Fibroblast of the aortic adventitia (primary cell): ENCODE results near the gene LGMN. TPM values are rescaled to one million over a fixed set of nuclear protein-coding genes. Genes with fewer than 3 reads are reported as not detected.
A peak's percentile ranks its signal among the peaks of the same experiment; 100 is the strongest.
"Not testable (repeated sequence)": the region's sequence is repeated elsewhere in the genome, so short reads cannot be mapped to it uniquely, and the experiment has no call there.

Experiments
- DNase-seq: peaks from one replicate; pipeline ENCODE4 v3.0.0-alpha.2; 2010; ENCODE audit warnings: low read depth
- H3K4me3 ChIP-seq: 2 replicates; pipeline ENCODE4 v1.5.1; 2011; ENCODE audit warnings: low read depth, mild to moderate bottlenecking, control low read depth, low read length, moderate library complexity
- total RNA-seq: library from RNA; depleted of rRNA; stranded (reverse); fragments of >200 nt; gene quantifications from 2 replicates; pipeline ENCODE4 v1.2.3, GENCODE V29; 2012; ENCODE audit warnings: low replicate concordance
- TF ChIP-seq, protein P1 (sequence below): IDR thresholded peaks from 2 replicates; pipeline ENCODE4 v1.5.1; 2011; ENCODE audit warnings: mild to moderate bottlenecking, low read length, control low read depth, inconsistent platforms; ENCODE audit not compliant: insufficient read depth

Gene LGMN
- total RNA-seq, 1 donor, result 28.6 TPM

GRCh38 chr14:92756446-92756845 lies 8.0 kb upstream of the LGMN start:
- TF ChIP-seq, protein P1, sequence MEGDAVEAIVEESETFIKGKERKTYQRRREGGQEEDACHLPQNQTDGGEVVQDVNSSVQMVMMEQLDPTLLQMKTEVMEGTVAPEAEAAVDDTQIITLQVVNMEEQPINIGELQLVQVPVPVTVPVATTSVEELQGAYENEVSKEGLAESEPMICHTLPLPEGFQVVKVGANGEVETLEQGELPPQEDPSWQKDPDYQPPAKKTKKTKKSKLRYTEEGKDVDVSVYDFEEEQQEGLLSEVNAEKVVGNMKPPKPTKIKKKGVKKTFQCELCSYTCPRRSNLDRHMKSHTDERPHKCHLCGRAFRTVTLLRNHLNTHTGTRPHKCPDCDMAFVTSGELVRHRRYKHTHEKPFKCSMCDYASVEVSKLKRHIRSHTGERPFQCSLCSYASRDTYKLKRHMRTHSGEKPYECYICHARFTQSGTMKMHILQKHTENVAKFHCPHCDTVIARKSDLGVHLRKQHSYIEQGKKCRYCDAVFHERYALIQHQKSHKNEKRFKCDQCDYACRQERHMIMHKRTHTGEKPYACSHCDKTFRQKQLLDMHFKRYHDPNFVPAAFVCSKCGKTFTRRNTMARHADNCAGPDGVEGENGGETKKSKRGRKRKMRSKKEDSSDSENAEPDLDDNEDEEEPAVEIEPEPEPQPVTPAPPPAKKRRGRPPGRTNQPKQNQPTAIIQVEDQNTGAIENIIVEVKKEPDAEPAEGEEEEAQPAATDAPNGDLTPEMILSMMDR, result no peak
- DNase-seq, result no peak

DNA sequence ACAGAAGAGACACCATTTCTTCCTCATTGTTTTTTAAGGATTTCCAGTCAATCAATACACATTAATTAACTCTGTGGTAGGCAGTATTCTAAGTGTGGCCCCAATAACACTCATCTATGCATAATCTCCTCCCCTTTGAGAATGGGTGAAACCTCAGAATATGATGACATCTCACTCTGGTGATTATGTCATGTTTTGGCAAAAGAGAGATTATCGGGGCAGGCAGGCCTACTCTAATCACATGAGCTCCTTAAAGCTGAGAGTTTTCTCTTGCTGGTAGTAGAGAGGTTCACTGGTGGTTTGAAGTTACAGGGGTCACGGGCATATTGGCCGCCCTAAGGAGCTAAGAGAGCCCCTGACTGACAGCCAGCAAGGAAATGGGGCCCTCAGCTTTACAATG lies 7.1 kb upstream of the LGMN start:
- DNase-seq, result peak; percentile 31
- TF ChIP-seq, protein P1, result no peak
- no peak overlapping the region for H3K4me3 ChIP-seq

More at GRCh38 chr14:92756446-92756845, 8.0 kb upstream of the LGMN start:
- H3K4me3 ChIP-seq, result no peak overlapping the region

- no peak overlapping the region for H3K4me3 ChIP-seq
- TF ChIP-seq, protein P1, result no peak
- no peak for DNase-seq
Measured at GRCh38 chr14:92754966-92755365, 6.5 kb upstream of the LGMN start.

GRCh38 chr14:92753250-92753649 lies 4.8 kb upstream of the LGMN start:
- TF ChIP-seq, protein P1, result no peak
- no peak overlapping the region for H3K4me3 ChIP-seq
- DNase-seq, result no peak

DNA sequence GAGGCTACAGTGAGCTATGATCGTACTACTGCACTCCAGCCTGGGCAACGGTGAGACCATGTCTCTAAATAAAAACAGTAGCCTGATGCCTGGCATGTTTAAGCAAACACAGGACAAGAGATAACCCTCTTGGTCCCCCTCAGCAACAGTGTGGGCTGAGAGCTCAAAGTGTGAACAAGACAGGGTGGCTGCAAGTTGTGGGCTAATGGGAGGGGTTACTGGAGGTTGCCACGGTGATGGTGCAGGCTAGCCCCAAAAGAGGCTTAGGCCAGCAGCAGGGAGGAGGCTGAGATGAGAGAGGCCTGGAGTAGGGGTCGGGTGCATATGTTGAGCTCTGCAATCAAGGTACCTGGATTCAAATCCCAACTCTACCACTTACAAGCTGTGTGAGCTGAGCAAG lies 3.4 kb upstream of the LGMN start:
- H3K4me3 ChIP-seq, result no peak overlapping the region
- TF ChIP-seq, protein P1, result no peak
- DNase-seq, result no peak

DNA sequence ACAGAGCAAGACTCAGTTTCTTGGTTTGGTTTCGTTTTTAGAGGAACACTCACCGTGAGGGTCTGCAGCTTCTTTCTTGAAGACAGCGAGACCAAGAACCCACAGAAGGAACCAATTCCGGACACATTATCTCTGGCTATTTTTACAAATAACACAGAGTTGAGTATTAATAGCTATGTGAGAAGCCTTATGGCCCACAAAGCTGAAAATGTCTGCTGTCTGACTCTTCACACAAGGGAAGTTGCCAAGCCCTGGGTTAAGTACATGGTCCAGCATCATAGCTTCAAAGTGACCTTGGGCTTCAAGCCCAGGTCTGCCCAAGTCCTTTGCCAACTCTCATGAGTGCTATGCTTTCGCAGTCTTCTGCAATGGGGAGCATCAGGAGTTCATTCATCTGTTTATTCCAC lies 2.6 kb upstream of the LGMN start:
- no peak overlapping the region for H3K4me3 ChIP-seq
- peak; percentile 54 for DNase-seq
- TF ChIP-seq, protein P1, result no peak

- not testable (repeated sequence) for H3K4me3 ChIP-seq, DNase-seq
Measured at GRCh38 chr14:92750222-92750728, 1.8 kb upstream of the LGMN start.
